IMR-90 (cell line): Measurements from ENCODE around the gene MYL6. TPM values are rescaled to one million over a fixed set of nuclear protein-coding genes. Genes with fewer than 3 reads are reported as not detected.

ENCODE experiments used
- ATAC-seq: fragments of 200-7000 bp; cut with Tn5 transposase; 2 replicates; pipeline ENCODE4 v1.9.1; 2020; ENCODE audit warnings: low read depth, mild to moderate bottlenecking, moderate library complexity
- BruUV-seq: library from RNA; stranded (reverse); fragments of 400-500 nt; replicated peaks from 2 replicates; lab custom pipeline; 2021; lab: Mats Ljungman, UMichigan
- CTCF ChIA-PET: fragments of 300-600 bp; formaldehyde crosslinking; extraction: SDS; loops from one replicate; lab custom pipeline; 2021; ENCODE audit warnings: antibody characterized with exemption; lab: Yijun Ruan, JAX
- POLR2A ChIA-PET: fragments of 300-600 bp; sonication (Branson Sonifier 250); formaldehyde crosslinking; loops from one replicate; lab custom pipeline; 2022; ENCODE audit warnings: antibody characterized with exemption; ENCODE audit not compliant: unreplicated experiment; lab: Charles Lee
- DNase-seq: peaks from one replicate; pipeline ENCODE4 v3.0.0; 2013
- H2AFZ ChIP-seq: replicated peaks from 2 replicates; pipeline ENCODE3; 2013; ENCODE audit warnings: low read length, mild to moderate bottlenecking; ENCODE audit not compliant: poor library complexity
- H2AK5ac ChIP-seq: 2 replicates; pipeline ENCODE4 v1.6.1; 2013; ENCODE audit warnings: low read depth, low read length, inconsistent platforms
- H2AK9ac ChIP-seq: replicated peaks from 2 replicates; pipeline ENCODE3; 2013; ENCODE audit warnings: mild to moderate bottlenecking, low read depth, low read length, moderate library complexity; ENCODE audit not compliant: poor library complexity
- H2BK120ac ChIP-seq: 2 replicates; pipeline ENCODE4 v1.6.1; 2013; ENCODE audit warnings: low read depth, low read length, inconsistent platforms
- H2BK15ac ChIP-seq: 3 replicates; pipeline ENCODE4 v1.6.1; 2013; ENCODE audit warnings: low read depth, low read length, inconsistent platforms
- H2BK20ac ChIP-seq: 2 replicates; pipeline ENCODE4 v1.6.1; 2013; ENCODE audit warnings: low read depth, mild to moderate bottlenecking, inconsistent platforms, low read length, moderate library complexity
- H2BK5ac ChIP-seq: 2 replicates; pipeline ENCODE4 v1.6.1; 2013; ENCODE audit warnings: mild to moderate bottlenecking, low read depth, low read length, inconsistent platforms; ENCODE audit not compliant: poor library complexity, severe bottlenecking
- H3K14ac ChIP-seq: replicated peaks from 2 replicates; pipeline ENCODE4 v1.6.1; 2013; ENCODE audit warnings: low read depth, low read length, inconsistent platforms
- H3K18ac ChIP-seq: 2 replicates; pipeline ENCODE4 v1.6.1; 2013; ENCODE audit warnings: low read depth, low read length, control low read depth
- H3K23ac ChIP-seq: 2 replicates; pipeline ENCODE4 v1.6.1; 2013; ENCODE audit warnings: low read depth, low read length, inconsistent platforms
- H3K27ac ChIP-seq: 2 replicates; pipeline ENCODE4 v1.5.1; 2013; ENCODE audit warnings: mild to moderate bottlenecking, control low read depth, low read length; ENCODE audit not compliant: insufficient read depth
- H3K27me3 ChIP-seq: 2 replicates; pipeline ENCODE4 v1.6.1; 2013; ENCODE audit warnings: low read length; ENCODE audit not compliant: control insufficient read depth, insufficient read depth
- H3K36me3 ChIP-seq: 2 replicates; pipeline ENCODE4 v1.6.1; 2013; ENCODE audit warnings: low read length, mixed read lengths; ENCODE audit not compliant: control insufficient read depth, insufficient read depth
- H3K4ac ChIP-seq: 2 replicates; pipeline ENCODE4 v1.6.1; 2013; ENCODE audit warnings: low read depth, low read length, inconsistent platforms
- H3K4me1 ChIP-seq: 2 replicates; pipeline ENCODE4 v1.6.1; 2013; ENCODE audit warnings: low read length, mixed read lengths; ENCODE audit not compliant: control insufficient read depth, insufficient read depth
- H3K4me2 ChIP-seq: 2 replicates; pipeline ENCODE4 v1.6.1; 2013; ENCODE audit warnings: low read depth, mild to moderate bottlenecking, control low read depth, low read length, moderate library complexity
- H3K4me3 ChIP-seq: 2 replicates; pipeline ENCODE4 v1.5.1; 2013; ENCODE audit warnings: low read depth, mild to moderate bottlenecking, control low read depth, low read length, moderate library complexity; ENCODE audit not compliant: insufficient read depth
- H3K56ac ChIP-seq: 2 replicates; pipeline ENCODE4 v1.6.1; 2013; ENCODE audit warnings: low read length, inconsistent platforms; ENCODE audit not compliant: insufficient read depth; ENCODE audit errors: extremely low read depth
- H3K79me1 ChIP-seq, 2 experiments: 2 replicates each; pipeline ENCODE4 v1.6.1; 2013; ENCODE audit warnings: low read length in 2 of 2, inconsistent platforms in 1 of 2, low read depth in 1 of 2
- H3K9ac ChIP-seq: 2 replicates; pipeline ENCODE4 v1.6.1; 2013; ENCODE audit warnings: low read depth, low read length, control low read depth
- H3K9me1 ChIP-seq: 2 replicates; pipeline ENCODE4 v1.6.1; 2013; ENCODE audit warnings: low read length, inconsistent platforms; ENCODE audit not compliant: insufficient read depth
- H3K9me3 ChIP-seq: 2 replicates; pipeline ENCODE4 v1.6.1; 2013; ENCODE audit warnings: low read length; ENCODE audit not compliant: control insufficient read depth, insufficient read depth
- H4K20me1 ChIP-seq: 2 replicates; pipeline ENCODE4 v1.6.1; 2013; ENCODE audit warnings: low read length, inconsistent platforms; ENCODE audit not compliant: insufficient read depth
- H4K5ac ChIP-seq: 2 replicates; pipeline ENCODE4 v1.6.1; 2013; ENCODE audit warnings: mild to moderate bottlenecking, low read depth, low read length, control low read depth
- H4K8ac ChIP-seq, 2 experiments: 2 replicates each; pipeline ENCODE4 v1.6.1; 2013; ENCODE audit warnings: low read depth in 2 of 2, low read length in 2 of 2, control low read depth in 1 of 2, inconsistent platforms in 1 of 2
- H4K91ac ChIP-seq: 2 replicates; pipeline ENCODE4 v1.6.1; 2013; ENCODE audit warnings: low read depth, low read length, inconsistent platforms; ENCODE audit not compliant: insufficient read depth
- CHD1 ChIP-seq: IDR thresholded peaks from 2 replicates; pipeline ENCODE4 v1.6.1; 2012; ENCODE audit warnings: low read depth, low read length, improper control_type of control experiment
- MAZ ChIP-seq: IDR thresholded peaks from 2 replicates; pipeline ENCODE4 v1.6.1; 2012; ENCODE audit warnings: low read depth, mild to moderate bottlenecking, low read length, improper control_type of control experiment, moderate library complexity, borderline replicate concordance
- POLR2A ChIP-seq: IDR thresholded peaks from 2 replicates; pipeline ENCODE4 v1.6.1; 2012; ENCODE audit warnings: mild to moderate bottlenecking, low read depth, low read length
- RAD21 ChIP-seq: IDR thresholded peaks from 2 replicates; pipeline ENCODE4 v1.6.1; 2012; ENCODE audit warnings: low read length, improper control_type of control experiment
- RFX5 ChIP-seq: IDR thresholded peaks from 2 replicates; pipeline ENCODE4 v1.8.0; 2012; ENCODE audit warnings: low read depth, mild to moderate bottlenecking, low read length, moderate library complexity
- WGBS, 2 experiments: methylation state at CpG; one replicate each; pipeline versions ENCODE4 v1.1.5 to v1.1.7; 2013; ENCODE audit warnings: missing lambda C conversion rate in 2 of 2; ENCODE audit not compliant: insufficient read length in 1 of 2; ENCODE audit errors: extremely low coverage in 2 of 2; 5-methylcytosine and 5-hydroxymethylcytosine counted together
- dilution Hi-C: fragments of 300-500 bp; cut with HindIII; formaldehyde crosslinking; loops from one replicate; pipeline ENCODE4 v1.14.3; 2018; ENCODE audit warnings: low sequenced_read_pairs; ENCODE audit not compliant: unreplicated experiment
- in situ Hi-C: fragments of 300-500 bp; cut with MboI; formaldehyde crosslinking; loops from 3 replicates; pipeline ENCODE4 v1.14.3; 2019; ENCODE audit warnings: low sequenced_read_pairs, inconsistent platforms, mixed read lengths
- intact Hi-C: fragments of 100-400 bp; cut with micrococcal nuclease; formaldehyde crosslinking; loops from 2 replicates; pipeline ENCODE4 v1.10.0; 2022
- polyA plus RNA-seq, 3 experiments: library from polyadenylated mRNA; depleted of rRNA; stranded (reverse); fragments of >200 nt; gene quantifications; 2 replicates each; pipeline ENCODE4 v1.2.3, GENCODE V29; 2012; ENCODE audit warnings: low replicate concordance in 1 of 3
- total RNA-seq: library from RNA; depleted of rRNA; stranded (reverse); fragments of >200 nt; gene quantifications from 2 replicates; pipeline ENCODE4 v1.2.3, GENCODE V29; 2012
- TF ChIP-seq, protein P1 (sequence below): fragments of 150-350 bp; IDR thresholded peaks from 2 replicates; pipeline ENCODE4 v1.6.1; 2016; ENCODE audit warnings: low read depth, mild to moderate bottlenecking, low read length, moderate library complexity, borderline replicate concordance
- TF ChIP-seq, protein P2 (sequence below): conservative IDR thresholded peaks from 2 replicates; pipeline ENCODE4 v1.5.1; 2012; ENCODE audit warnings: mild to moderate bottlenecking, low read depth, low read length, improper control_type of control experiment
- TF ChIP-seq, protein P3 (sequence below): fragments of 150-350 bp; IDR thresholded peaks from 2 replicates; pipeline ENCODE4 v1.6.1; 2017; ENCODE audit warnings: mild to moderate bottlenecking, antibody characterized with exemption, low read length, low read depth

The MYL6 gene
- total and polyA plus RNA-seq, 2 of the 4 experiments (the other 2 are of a cell fraction): 4,816 to 6,979 TPM

GRCh38 chr12:56151672-56152131 lies 6.5 kb upstream of the MYL6 start:
- dilution Hi-C loops (no loop called here), in situ Hi-C loops (no loop called here), intact Hi-C loops (no loop called here)
- peak overlapping the region; percentile 94 for H2AK5ac ChIP-seq
- peaks cover 22 to 47% of the 10 kb centered on the region in 2 experiments for H3K79me1 ChIP-seq
- H4K5ac ChIP-seq: peak overlapping the region; percentile 91
- peak overlapping the region; percentile 61 for H4K91ac ChIP-seq
- peak overlapping the region; percentile 2; the same call in 1 of the 2 replicates for H2BK20ac ChIP-seq
- peak overlapping the region; percentile 88 for H3K4ac ChIP-seq
- peak overlapping the region; percentile 57 for H2BK120ac ChIP-seq
- ATAC-seq: peak; percentile 5
- WGBS, 2 experiments: 0% methylated on average over 1 of the region's 12 CpGs; no CpG with 5 or more reads in 1 of the 2 experiments
- H2AK9ac ChIP-seq: peak overlapping the region; percentile 100
- BruUV-seq: no TSS peak
- peaks cover 7% of the 10 kb centered on the region for H3K36me3 ChIP-seq
- TF ChIP-seq RFX5: no peak
- TF ChIP-seq RAD21: no peak
- no peak for TF ChIP-seq MAZ
- TF ChIP-seq, protein P1, sequence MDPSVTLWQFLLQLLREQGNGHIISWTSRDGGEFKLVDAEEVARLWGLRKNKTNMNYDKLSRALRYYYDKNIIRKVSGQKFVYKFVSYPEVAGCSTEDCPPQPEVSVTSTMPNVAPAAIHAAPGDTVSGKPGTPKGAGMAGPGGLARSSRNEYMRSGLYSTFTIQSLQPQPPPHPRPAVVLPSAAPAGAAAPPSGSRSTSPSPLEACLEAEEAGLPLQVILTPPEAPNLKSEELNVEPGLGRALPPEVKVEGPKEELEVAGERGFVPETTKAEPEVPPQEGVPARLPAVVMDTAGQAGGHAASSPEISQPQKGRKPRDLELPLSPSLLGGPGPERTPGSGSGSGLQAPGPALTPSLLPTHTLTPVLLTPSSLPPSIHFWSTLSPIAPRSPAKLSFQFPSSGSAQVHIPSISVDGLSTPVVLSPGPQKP: no peak
- TF ChIP-seq, protein P2, sequence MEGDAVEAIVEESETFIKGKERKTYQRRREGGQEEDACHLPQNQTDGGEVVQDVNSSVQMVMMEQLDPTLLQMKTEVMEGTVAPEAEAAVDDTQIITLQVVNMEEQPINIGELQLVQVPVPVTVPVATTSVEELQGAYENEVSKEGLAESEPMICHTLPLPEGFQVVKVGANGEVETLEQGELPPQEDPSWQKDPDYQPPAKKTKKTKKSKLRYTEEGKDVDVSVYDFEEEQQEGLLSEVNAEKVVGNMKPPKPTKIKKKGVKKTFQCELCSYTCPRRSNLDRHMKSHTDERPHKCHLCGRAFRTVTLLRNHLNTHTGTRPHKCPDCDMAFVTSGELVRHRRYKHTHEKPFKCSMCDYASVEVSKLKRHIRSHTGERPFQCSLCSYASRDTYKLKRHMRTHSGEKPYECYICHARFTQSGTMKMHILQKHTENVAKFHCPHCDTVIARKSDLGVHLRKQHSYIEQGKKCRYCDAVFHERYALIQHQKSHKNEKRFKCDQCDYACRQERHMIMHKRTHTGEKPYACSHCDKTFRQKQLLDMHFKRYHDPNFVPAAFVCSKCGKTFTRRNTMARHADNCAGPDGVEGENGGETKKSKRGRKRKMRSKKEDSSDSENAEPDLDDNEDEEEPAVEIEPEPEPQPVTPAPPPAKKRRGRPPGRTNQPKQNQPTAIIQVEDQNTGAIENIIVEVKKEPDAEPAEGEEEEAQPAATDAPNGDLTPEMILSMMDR: peak; percentile 6; the same call in 1 of the 2 replicates
- no peak for TF ChIP-seq POLR2A
- TF ChIP-seq, protein P3, sequence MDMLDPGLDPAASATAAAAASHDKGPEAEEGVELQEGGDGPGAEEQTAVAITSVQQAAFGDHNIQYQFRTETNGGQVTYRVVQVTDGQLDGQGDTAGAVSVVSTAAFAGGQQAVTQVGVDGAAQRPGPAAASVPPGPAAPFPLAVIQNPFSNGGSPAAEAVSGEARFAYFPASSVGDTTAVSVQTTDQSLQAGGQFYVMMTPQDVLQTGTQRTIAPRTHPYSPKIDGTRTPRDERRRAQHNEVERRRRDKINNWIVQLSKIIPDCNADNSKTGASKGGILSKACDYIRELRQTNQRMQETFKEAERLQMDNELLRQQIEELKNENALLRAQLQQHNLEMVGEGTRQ: no peak
- TF ChIP-seq CHD1: no peak
- peak overlapping the region; percentile 97 to 98 for H4K8ac ChIP-seq
- H2BK15ac ChIP-seq: peak overlapping the region; percentile 88; the same call in 2 of the 3 replicates
- peak overlapping the region; percentile 75 for H3K9ac ChIP-seq
- DNase-seq: no peak
- peaks cover 17% of the 10 kb centered on the region for H3K9me1 ChIP-seq
- CTCF ChIA-PET: no interaction called here
- peaks cover 10% of the 10 kb centered on the region for H3K4me1 ChIP-seq
- no peaks in the 10 kb centered on the region for H4K20me1 ChIP-seq
- H3K23ac ChIP-seq: peak overlapping the region; percentile 78
- H3K4me3 ChIP-seq: peak overlapping the region; percentile 66
- H2BK5ac ChIP-seq: peak overlapping the region; percentile 38
- peak overlapping the region; percentile 60 for H3K27ac ChIP-seq
- H3K14ac ChIP-seq: peak overlapping the region; percentile 72
- H3K27me3 ChIP-seq: no peaks in the 10 kb centered on the region
- peak overlapping the region; percentile 63 for H3K56ac ChIP-seq
- H3K18ac ChIP-seq: no peak overlapping the region
- H3K4me2 ChIP-seq: peak overlapping the region; percentile 83
- POLR2A ChIA-PET: interaction anchor here (0.6 kb wide), 1 partner anchor 14 kb away, joined by 3 read pairs; no protein-coding TSS in a partner anchor
- no peaks in the 10 kb centered on the region for H3K9me3 ChIP-seq
- peak overlapping the region; percentile 93 for H2AFZ ChIP-seq
